Left lung (tissue), 10 donors: Measurements from ENCODE around the gene AKR1B1. TPM values are rescaled to one million over a fixed set of nuclear protein-coding genes. Genes with fewer than 3 reads are reported as not detected.

Experiments used
- ATAC-seq: fragments of 200-7000 bp; cut with Tn5 transposase; one replicate; pipeline ENCODE4 v1.9.1; 2020; ENCODE audit warnings: moderate library complexity
- DNase-seq, 4 donors: peaks; one replicate each; pipeline ENCODE4 v3.0.0-alpha.2; 2013 to 2020
- H3K27ac ChIP-seq, 2 donors: fragments of 200-600 bp; sonication (generic) in 1 of 2; one replicate each; pipeline versions ENCODE4 v1.5.0 to v1.8.0; 2020 to 2021
- H3K27me3 ChIP-seq, 2 donors: fragments of 200-600 bp; sonication (generic) in 1 of 2; one replicate each; pipeline versions ENCODE4 v1.5.0 to v1.8.0; 2020 to 2021
- H3K36me3 ChIP-seq, 2 donors: fragments of 200-600 bp; sonication (generic) in 1 of 2; one replicate each; pipeline versions ENCODE4 v1.5.0 to v1.8.0; 2020 to 2021
- H3K4me1 ChIP-seq, 2 donors: fragments of 200-600 bp; one replicate each; pipeline ENCODE4 v1.8.0; 2021
- H3K4me3 ChIP-seq, 2 donors: fragments of 200-600 bp; sonication (generic) in 1 of 2; one replicate each; pipeline versions ENCODE4 v1.5.0 to v1.8.0; 2020 to 2021; ENCODE audit warnings: mild to moderate bottlenecking in 1 of 2
- H3K9me3 ChIP-seq, 2 donors: fragments of 200-600 bp; sonication (generic) in 1 of 2; one replicate each; pipeline versions ENCODE4 v1.5.0 to v1.8.0; 2020 to 2021
- CTCF ChIP-seq, 2 donors: fragments of 200-600 bp; sonication (generic) in 1 of 2; IDR thresholded peaks; one replicate each; pipeline versions ENCODE4 v1.5.0 to v1.8.0; 2021; ENCODE audit warnings: antibody characterized with exemption in 2 of 2
- intact Hi-C, 2 donors: fragments of 100-400 bp; cut with DNase I; formaldehyde crosslinking; loops; one replicate each; pipeline versions ENCODE4 v1.11.2 to v1.14.2; 2022
- polyA plus RNA-seq, 6 donors: library from polyadenylated mRNA; unstranded; fragments of 120-200 nt; gene quantifications; one replicate each; pipeline ENCODE4 v1.2.1, GENCODE V29; 2013; ENCODE audit not compliant: insufficient read length in 6 of 6
- total RNA-seq, 2 donors: library from RNA; stranded (reverse); fragmentation: NEBNext Ultra II Directional; extraction: Animal tissue kit (Norgen Biotek cat#: 25700); gene quantifications; one replicate each; pipeline ENCODE4 v1.2.1, GENCODE V29; 2021
- donor health status: DM: no; HTN: yes; CAD: no.
- donor health status: DM: no; HTN: no; CAD: no.

The AKR1B1 gene
- total and polyA plus RNA-seq, 8 donors, result 63.8 to 85.0 (median 69.3) TPM

GRCh38 chr7:134419875-134420274 lies 39.0 kb downstream of the AKR1B1 start:
- Histone ChIP-seq H3K4me1 (no peaks in the 10 kb centered on the region), H3K27me3 (peaks cover 0 to 4% of the 10 kb centered on the region in 2 donors), H3K36me3 (no peaks in the 10 kb centered on the region), H3K27ac (no peak overlapping the region), H3K4me3 (no peak overlapping the region), H3K9me3 (no peaks in the 10 kb centered on the region)
- no peak for DNase-seq
- intact Hi-C loops, result no loop called here
- ATAC-seq, result no peak
- no peak for TF ChIP-seq CTCF (IDR thresholded peaks at IDR 0.05)

DNA sequence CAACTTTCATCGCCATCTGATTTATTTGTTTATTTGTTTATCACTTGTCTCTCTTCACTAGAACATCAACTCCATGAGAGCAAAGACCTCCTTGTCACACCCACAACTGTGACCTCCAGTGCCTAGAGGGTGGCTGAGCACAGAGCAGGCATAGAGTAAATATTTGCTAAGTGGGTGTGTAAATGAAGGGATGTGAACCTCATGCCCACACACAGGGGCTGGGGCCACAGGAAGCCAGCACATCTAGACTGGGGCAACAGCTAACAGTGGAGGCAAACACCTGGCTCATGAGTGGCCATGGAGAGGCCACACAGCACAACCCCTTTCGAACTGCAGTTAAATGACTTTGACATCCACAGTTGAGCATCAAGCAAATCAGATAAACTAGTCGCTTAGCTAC lies 39.8 kb downstream of the AKR1B1 start:
- Histone ChIP-seq H3K4me3 (no peak overlapping the region), H3K36me3 (no peaks in the 10 kb centered on the region), H3K27me3 (peaks cover 0 to 4% of the 10 kb centered on the region in 2 donors), H3K4me1 (no peaks in the 10 kb centered on the region), H3K9me3 (no peaks in the 10 kb centered on the region), H3K27ac (no peak overlapping the region)
- ATAC-seq (no peak), DNase-seq (no peak)
- no peak for TF ChIP-seq CTCF (IDR thresholded peaks at IDR 0.05)
- intact Hi-C loops, result no loop called here

DNA sequence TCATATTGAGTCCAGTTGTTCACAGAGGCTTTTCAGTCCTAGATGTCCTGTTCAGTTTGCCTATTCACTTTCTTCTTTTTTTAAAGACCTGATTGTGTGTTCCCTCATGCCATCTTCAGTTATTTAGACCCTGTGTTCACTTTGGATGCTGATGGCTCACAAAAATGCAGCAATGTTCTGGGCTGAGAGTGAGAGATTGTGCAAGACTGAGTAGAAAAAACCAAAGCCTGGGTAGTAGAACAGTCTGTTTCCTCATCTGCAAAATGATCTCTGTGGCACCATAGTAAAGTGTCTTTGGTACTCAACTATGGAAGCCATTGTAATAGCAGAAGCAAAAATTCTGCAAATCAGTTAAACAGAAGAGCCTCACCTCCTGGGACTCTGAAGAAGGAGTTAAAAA lies 43.2 kb downstream of the AKR1B1 start:
- DNase-seq (no peak), ATAC-seq (no peak)
- Histone ChIP-seq H3K27ac (no peak overlapping the region), H3K9me3 (no peaks in the 10 kb centered on the region), H3K4me3 (no peak overlapping the region), H3K4me1 (no peaks in the 10 kb centered on the region), H3K36me3 (no peaks in the 10 kb centered on the region), H3K27me3 (no peaks in the 10 kb centered on the region)
- intact Hi-C loops, result no loop called here
- no peak for TF ChIP-seq CTCF (IDR thresholded peaks at IDR 0.05)

DNA sequence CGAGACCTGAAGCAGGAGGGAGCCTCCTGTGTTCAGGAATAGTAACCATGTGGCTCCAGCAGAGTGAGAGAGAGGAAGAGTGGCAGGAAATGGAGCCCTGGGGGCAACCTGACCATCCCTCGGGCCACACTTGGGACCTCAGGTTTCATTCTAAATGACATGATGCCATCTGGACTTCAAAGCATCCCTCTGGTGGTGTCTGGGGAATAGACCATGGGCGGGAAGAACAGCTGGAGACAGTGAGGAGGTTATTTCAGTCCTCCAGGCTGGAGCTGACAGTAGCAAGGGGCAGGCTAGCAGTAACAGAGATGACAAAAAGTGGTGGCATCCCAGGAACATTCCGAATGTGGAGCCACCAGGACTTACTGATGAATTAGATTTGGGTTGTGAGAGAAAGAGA lies 44.8 kb downstream of the AKR1B1 start:
- no peaks in the 10 kb centered on the region for H3K9me3 ChIP-seq
- H3K4me1 ChIP-seq, result no peaks in the 10 kb centered on the region
- no peak overlapping the region for H3K4me3 ChIP-seq
- no peaks in the 10 kb centered on the region for H3K36me3 ChIP-seq
- H3K27me3 ChIP-seq, result no peaks in the 10 kb centered on the region
- no peak overlapping the region for H3K27ac ChIP-seq
- no peak for TF ChIP-seq CTCF (IDR thresholded peaks at IDR 0.05)
- ATAC-seq, result no peak
- no peak for DNase-seq
- intact Hi-C loops, result no loop called here

DNA sequence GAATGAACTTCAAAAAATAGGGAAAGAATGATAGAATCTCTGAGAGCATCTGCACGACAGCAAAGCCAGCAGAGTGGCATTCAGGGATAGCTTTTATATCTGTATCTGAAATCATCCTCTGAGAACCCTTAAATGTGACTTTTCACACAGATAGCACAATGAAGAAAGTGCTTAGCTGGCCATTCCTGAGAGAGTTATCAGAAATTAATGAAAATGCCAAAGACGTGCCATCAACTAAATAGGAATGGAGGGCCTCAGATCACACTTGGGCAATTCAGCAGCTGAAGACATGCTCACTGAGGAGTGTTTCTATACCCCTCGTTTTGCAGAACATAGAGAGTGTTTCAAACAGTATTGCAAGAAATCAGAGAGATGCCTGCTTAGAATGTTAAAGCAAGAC lies 51.6 kb downstream of the AKR1B1 start:
- H3K9me3 ChIP-seq, result no peaks in the 10 kb centered on the region
- H3K36me3 ChIP-seq, result no peaks in the 10 kb centered on the region
- no peaks in the 10 kb centered on the region for H3K4me1 ChIP-seq
- intact Hi-C loops, result no loop called here
- H3K27ac ChIP-seq, result no peak overlapping the region
- ATAC-seq, result no peak
- no peak for DNase-seq
- TF ChIP-seq CTCF (IDR thresholded peaks at IDR 0.05), result no peak
- H3K27me3 ChIP-seq, result no peaks in the 10 kb centered on the region
- H3K4me3 ChIP-seq, result no peak overlapping the region
